WTC11 (cell line): Measurements from ENCODE around the gene RUNX1.

Experiments used
- TEAD4 ChIP-seq: sonication (generic); formaldehyde crosslinking; IDR thresholded peaks from 2 replicates; pipeline ENCODE4 v1.8.0; 2022; ENCODE audit warnings: mild to moderate bottlenecking, missing genetic modification reagents
- TF ChIP-seq, protein P1 (sequence below): fragments of 200-600 bp; IDR thresholded peaks from 2 replicates; pipeline ENCODE4 v1.8.0; 2022; ENCODE audit warnings: antibody characterized with exemption
- TF ChIP-seq, protein P2 (sequence below): fragments of 250-450 bp; sonication (Bioruptor Pico); IDR thresholded peaks from 2 replicates; pipeline ENCODE4 v1.9.0; 2021; ENCODE audit warnings: mild to moderate bottlenecking, borderline replicate concordance

DNA sequence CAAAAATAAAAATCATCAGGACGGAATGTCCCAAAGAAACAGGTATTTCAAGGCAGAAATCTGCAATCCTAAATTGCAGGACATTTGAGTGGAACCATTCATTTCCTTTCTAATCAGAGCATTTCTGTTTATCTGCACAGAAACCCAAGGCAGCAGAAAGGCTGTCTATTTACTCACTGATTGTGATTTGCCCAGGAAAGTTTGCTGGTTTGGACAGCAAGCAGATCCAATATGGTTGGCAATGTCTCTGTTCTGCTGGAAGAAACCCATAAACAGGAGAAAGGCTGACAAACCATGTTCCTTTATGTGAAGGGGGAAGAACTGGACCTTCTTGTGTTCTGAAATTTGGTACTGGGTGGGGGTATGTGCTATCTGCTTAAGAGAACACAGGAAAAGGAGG is 260.2 kb downstream of the RUNX1 start:
- TF ChIP-seq, protein P1, sequence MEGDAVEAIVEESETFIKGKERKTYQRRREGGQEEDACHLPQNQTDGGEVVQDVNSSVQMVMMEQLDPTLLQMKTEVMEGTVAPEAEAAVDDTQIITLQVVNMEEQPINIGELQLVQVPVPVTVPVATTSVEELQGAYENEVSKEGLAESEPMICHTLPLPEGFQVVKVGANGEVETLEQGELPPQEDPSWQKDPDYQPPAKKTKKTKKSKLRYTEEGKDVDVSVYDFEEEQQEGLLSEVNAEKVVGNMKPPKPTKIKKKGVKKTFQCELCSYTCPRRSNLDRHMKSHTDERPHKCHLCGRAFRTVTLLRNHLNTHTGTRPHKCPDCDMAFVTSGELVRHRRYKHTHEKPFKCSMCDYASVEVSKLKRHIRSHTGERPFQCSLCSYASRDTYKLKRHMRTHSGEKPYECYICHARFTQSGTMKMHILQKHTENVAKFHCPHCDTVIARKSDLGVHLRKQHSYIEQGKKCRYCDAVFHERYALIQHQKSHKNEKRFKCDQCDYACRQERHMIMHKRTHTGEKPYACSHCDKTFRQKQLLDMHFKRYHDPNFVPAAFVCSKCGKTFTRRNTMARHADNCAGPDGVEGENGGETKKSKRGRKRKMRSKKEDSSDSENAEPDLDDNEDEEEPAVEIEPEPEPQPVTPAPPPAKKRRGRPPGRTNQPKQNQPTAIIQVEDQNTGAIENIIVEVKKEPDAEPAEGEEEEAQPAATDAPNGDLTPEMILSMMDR: no peak
- TF ChIP-seq, protein P2, sequence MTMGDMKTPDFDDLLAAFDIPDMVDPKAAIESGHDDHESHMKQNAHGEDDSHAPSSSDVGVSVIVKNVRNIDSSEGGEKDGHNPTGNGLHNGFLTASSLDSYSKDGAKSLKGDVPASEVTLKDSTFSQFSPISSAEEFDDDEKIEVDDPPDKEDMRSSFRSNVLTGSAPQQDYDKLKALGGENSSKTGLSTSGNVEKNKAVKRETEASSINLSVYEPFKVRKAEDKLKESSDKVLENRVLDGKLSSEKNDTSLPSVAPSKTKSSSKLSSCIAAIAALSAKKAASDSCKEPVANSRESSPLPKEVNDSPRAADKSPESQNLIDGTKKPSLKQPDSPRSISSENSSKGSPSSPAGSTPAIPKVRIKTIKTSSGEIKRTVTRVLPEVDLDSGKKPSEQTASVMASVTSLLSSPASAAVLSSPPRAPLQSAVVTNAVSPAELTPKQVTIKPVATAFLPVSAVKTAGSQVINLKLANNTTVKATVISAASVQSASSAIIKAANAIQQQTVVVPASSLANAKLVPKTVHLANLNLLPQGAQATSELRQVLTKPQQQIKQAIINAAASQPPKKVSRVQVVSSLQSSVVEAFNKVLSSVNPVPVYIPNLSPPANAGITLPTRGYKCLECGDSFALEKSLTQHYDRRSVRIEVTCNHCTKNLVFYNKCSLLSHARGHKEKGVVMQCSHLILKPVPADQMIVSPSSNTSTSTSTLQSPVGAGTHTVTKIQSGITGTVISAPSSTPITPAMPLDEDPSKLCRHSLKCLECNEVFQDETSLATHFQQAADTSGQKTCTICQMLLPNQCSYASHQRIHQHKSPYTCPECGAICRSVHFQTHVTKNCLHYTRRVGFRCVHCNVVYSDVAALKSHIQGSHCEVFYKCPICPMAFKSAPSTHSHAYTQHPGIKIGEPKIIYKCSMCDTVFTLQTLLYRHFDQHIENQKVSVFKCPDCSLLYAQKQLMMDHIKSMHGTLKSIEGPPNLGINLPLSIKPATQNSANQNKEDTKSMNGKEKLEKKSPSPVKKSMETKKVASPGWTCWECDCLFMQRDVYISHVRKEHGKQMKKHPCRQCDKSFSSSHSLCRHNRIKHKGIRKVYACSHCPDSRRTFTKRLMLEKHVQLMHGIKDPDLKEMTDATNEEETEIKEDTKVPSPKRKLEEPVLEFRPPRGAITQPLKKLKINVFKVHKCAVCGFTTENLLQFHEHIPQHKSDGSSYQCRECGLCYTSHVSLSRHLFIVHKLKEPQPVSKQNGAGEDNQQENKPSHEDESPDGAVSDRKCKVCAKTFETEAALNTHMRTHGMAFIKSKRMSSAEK (CRISPR knock-in tag): no peak
- no peak for TF ChIP-seq TEAD4 (CRISPR knock-in tag)
